ENCODE measurements around the gene GUK1.
"Not testable (repeated sequence)": the region's sequence is repeated elsewhere in the genome, so short reads cannot be mapped to it uniquely, and the experiment has no call there.

Gene GUK1

DNA sequence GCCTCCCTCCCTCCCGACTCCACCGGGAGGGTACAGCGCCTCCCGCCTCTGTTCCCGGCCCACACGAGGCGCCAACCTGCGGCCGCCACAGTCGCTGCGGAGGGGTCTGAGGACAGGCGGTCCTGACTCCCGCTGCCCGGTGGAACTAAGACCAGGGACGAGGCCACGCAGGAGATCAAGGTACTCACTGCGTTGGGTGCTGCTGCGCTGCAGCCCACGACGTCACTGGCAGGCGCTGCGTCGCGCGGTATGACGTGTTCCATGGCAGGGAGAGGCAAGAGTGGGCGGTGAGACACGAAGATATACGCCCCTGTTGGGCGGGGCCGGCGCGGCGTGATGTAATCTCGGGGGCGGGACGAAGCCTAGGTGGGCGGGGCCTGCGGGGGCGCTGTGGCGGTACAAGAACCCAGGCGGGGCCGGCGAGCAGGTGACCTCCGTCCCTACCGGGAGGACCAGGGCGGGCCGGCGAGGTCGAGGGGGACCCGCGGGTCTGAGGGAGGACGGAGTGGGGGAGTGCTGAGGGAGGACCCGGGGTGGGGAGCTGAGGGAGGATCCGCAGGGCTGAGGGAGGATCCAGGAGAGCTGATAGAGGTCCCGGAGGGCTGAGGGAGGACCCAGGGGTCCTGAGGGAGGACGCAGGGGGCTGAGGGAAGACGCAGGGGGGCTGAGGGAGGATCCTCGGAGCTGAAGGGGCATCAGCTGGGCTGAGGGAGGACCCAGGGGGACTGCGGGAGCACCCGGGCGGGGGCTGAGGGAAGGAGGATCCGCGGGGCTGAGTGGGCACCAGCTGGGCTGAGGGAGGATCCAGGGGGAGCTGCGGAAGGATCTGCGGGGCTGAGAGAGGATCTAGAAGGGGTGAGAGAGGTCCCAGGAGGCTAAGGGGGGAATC lies 30.8 kb upstream of the GUK1 start, which contains the start of gene MRPL55:
TSS of gene MRPL55 (minus strand) at position 227 of the 889 bp plus-strand sequence. CDS start 1,039 bp downstream, outside the sequence.
- Histone ChIP-seq H3K9me3 (ENCODE audit: control insufficient read depth, insufficient read depth, low read length) (no peaks in the 10 kb centered on the region), H3K9ac (ENCODE audit: low read depth, low read length) (peak within 1 kb of the TSS; percentile 82), H3K36me3 (ENCODE audit: insufficient read depth, low read length) (peaks cover 5% of the 10 kb centered on the region), H3K4me1 (ENCODE audit: insufficient read depth, low read length) (no peaks in the 10 kb centered on the region)

GRCh38 chr1:228109962-228110488 lies 30.1 kb upstream of the GUK1 start:
- Histone ChIP-seq H3K9ac (ENCODE audit: low read depth, low read length) (peak overlapping the region; percentile 82), H3K36me3 (ENCODE audit: insufficient read depth, low read length) (peaks cover 5% of the 10 kb centered on the region)

DNA sequence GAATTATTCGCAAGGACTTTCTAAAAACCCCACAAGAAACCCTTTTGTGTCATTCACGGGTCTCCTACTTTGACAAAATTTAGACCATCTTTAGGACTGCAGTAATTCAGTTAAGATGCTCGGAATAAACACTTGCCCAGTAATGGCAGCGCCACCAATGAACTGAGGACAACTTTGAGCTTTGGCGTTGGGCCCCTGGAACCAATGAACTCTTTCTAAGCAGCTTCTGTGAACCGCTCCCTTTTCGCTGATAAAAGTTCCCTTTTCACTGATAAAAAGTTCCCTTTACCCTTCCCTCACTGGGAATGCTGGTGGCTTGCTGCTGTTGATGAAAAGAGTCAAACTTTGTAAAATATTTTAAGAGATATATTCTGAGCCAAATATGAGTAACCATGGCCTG lies 29.5 kb upstream of the GUK1 start:
- no peaks in the 10 kb centered on the region for H3K4me1 ChIP-seq (ENCODE audit: insufficient read depth, low read length)
- no peaks in the 10 kb centered on the region for H3K9me3 ChIP-seq (ENCODE audit: control insufficient read depth, insufficient read depth, low read length)
- peaks cover 5% of the 10 kb centered on the region for H3K36me3 ChIP-seq (ENCODE audit: insufficient read depth, low read length)
- H3K9ac ChIP-seq (ENCODE audit: low read depth, low read length): no peak overlapping the region

More at GRCh38 chr1:228109962-228110488, 30.1 kb upstream of the GUK1 start:
- Histone ChIP-seq H3K4me1 (ENCODE audit: insufficient read depth, low read length) (no peaks in the 10 kb centered on the region), H3K9me3 (ENCODE audit: control insufficient read depth, insufficient read depth, low read length) (no peaks in the 10 kb centered on the region)

DNA sequence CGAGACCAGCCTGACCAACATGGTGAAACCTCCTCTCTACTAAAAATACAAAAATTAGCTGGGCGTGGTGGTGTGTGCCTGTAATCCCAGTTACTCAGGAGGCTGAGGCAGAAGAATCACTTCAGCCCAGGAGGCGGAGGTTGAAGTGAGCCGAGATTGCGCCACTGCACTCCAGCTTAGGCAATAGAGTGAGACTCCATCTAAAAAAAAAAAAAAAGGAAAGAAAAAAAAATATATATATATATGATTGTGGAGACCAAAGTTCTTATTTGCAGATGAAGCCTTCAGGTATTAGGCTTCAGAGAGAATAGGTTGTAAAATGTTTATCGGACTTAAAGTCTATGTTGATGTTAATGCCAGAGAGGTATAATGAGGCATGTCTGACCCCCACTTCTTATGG lies 28.8 kb upstream of the GUK1 start:
- not testable (repeated sequence) for H3K9me3 ChIP-seq (ENCODE audit: control insufficient read depth, insufficient read depth, low read length); H3K4me1 ChIP-seq (ENCODE audit: insufficient read depth, low read length); H3K9ac ChIP-seq (ENCODE audit: low read depth, low read length); H3K36me3 ChIP-seq (ENCODE audit: insufficient read depth, low read length)

- Histone ChIP-seq H3K9ac (ENCODE audit: low read depth, low read length) (no peak overlapping the region), H3K9me3 (ENCODE audit: control insufficient read depth, insufficient read depth, low read length) (peaks cover 4% of the 10 kb centered on the region; the same call in 1 of the 2 replicates), H3K4me1 (ENCODE audit: insufficient read depth, low read length) (no peaks in the 10 kb centered on the region), H3K36me3 (ENCODE audit: insufficient read depth, low read length) (no peaks in the 10 kb centered on the region; the same call in 1 of the 2 replicates)
These were observed 27.9 kb upstream of the GUK1 start for GRCh38 chr1:228112167-228112566.

DNA sequence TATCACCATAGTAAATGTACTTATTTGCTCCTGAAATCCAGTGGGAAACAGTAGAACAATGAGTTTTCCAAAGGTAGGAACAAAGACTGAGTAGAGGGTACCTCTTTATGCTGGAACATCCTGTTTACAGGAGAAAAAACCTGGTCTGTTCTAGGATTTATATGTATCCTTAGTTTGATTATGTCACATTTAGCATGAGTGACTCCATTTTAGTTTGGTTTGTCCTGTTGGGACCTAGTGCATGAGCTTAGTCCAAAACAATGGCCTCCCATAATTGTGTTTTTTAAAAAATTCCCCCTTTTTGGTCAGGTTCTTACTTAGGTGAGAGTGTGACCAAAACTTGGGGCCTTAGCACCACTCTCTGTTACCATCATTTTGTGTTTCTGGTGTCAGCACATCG lies 27.5 kb upstream of the GUK1 start:
- Histone ChIP-seq H3K36me3 (ENCODE audit: insufficient read depth, low read length) (no peaks in the 10 kb centered on the region; the same call in 1 of the 2 replicates), H3K9ac (ENCODE audit: low read depth, low read length) (no peak overlapping the region), H3K9me3 (ENCODE audit: control insufficient read depth, insufficient read depth, low read length) (peaks cover 7% of the 10 kb centered on the region; the same call in 1 of the 2 replicates), H3K4me1 (ENCODE audit: insufficient read depth, low read length) (no peaks in the 10 kb centered on the region)

DNA sequence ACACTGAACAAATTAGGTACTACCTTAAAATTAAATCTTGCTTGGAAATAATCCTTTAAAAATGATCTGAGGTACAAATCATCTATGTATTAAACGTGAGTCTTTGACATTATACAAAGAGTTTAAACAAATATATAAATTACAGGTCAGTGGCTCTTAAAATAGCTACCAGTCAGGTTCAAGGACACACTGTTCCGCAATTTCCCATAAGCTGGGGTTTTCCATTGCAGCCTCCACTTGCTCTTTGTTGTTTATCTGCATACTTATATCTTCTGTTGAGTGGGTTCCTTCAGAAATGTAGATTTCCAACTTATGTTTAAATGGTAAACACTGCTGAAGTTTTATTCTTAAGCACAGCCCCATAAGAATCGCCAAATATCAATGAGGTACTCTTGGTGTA lies 25.3 kb upstream of the GUK1 start:
- H3K9me3 ChIP-seq (ENCODE audit: control insufficient read depth, insufficient read depth, low read length): peaks cover 18% of the 10 kb centered on the region
- H3K36me3 ChIP-seq (ENCODE audit: insufficient read depth, low read length): no peaks in the 10 kb centered on the region; the same call in 1 of the 2 replicates
- no peaks in the 10 kb centered on the region for H3K4me1 ChIP-seq (ENCODE audit: insufficient read depth, low read length)
- H3K9ac ChIP-seq (ENCODE audit: low read depth, low read length): no peak overlapping the region

DNA sequence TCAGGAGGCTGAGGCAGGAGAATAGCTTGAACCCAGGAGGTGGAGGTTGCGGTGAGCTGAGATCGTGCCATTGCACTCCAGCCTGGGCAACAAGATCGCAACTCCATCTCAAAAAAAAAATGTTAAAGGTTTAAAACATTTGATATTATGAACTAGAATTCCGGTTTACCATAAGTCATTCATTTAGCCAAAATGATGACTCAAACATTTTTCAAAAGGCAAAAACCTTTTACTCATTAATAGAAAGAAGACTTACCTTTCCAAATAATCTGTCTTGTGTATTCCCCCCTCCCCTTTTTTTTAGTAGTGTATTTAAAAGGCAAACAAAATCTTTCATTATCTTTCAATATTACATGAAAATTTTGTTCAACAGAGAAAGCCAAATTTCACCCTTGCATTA lies 22.7 kb upstream of the GUK1 start:
- H3K9ac ChIP-seq (ENCODE audit: low read depth, low read length): no peak overlapping the region
- no peaks in the 10 kb centered on the region; the same call in 1 of the 2 replicates for H3K36me3 ChIP-seq (ENCODE audit: insufficient read depth, low read length)
- H3K4me1 ChIP-seq (ENCODE audit: insufficient read depth, low read length): no peaks in the 10 kb centered on the region
- peaks cover 18% of the 10 kb centered on the region for H3K9me3 ChIP-seq (ENCODE audit: control insufficient read depth, insufficient read depth, low read length)

GRCh38 chr1:228118040-228118439 lies 22.0 kb upstream of the GUK1 start:
- Histone ChIP-seq H3K36me3 (ENCODE audit: insufficient read depth, low read length) (no peaks in the 10 kb centered on the region; the same call in 1 of the 2 replicates), H3K9me3 (ENCODE audit: control insufficient read depth, insufficient read depth, low read length) (peaks cover 18% of the 10 kb centered on the region)

DNA sequence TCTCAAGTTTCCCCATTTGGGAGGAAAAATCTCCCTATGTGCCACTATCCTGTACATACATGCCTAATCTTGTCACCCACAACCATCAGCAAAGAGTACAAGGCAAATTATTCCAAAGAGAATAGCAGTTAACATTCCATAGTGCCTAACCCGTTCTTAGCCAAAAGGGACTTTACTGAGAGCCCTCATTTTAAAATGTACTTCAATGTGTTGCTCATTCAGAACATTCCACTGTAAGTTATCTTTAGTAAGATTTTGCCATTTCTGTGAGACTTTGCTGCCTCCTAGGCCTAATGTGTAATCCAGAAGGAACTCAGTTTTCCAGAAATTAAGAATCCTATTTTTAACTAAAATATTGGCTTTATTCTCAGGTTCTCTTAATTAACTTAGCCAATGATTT lies 19.7 kb upstream of the GUK1 start:
- no peaks in the 10 kb centered on the region for H3K36me3 ChIP-seq (ENCODE audit: insufficient read depth, low read length)
- peaks cover 18% of the 10 kb centered on the region for H3K9me3 ChIP-seq (ENCODE audit: control insufficient read depth, insufficient read depth, low read length)
- H3K9ac ChIP-seq (ENCODE audit: low read depth, low read length): no peak overlapping the region
- no peaks in the 10 kb centered on the region for H3K4me1 ChIP-seq (ENCODE audit: insufficient read depth, low read length)

More at GRCh38 chr1:228118040-228118439, 22.0 kb upstream of the GUK1 start:
- no peak overlapping the region for H3K9ac ChIP-seq (ENCODE audit: low read depth, low read length)
- no peaks in the 10 kb centered on the region for H3K4me1 ChIP-seq (ENCODE audit: insufficient read depth, low read length)

GRCh38 chr1:228120857-228121489 lies 19.1 kb upstream of the GUK1 start:
- H3K4me1 ChIP-seq (ENCODE audit: insufficient read depth, low read length): no peaks in the 10 kb centered on the region
- no peaks in the 10 kb centered on the region for H3K36me3 ChIP-seq (ENCODE audit: insufficient read depth, low read length)
- no peak overlapping the region for H3K9ac ChIP-seq (ENCODE audit: low read depth, low read length)
- H3K9me3 ChIP-seq (ENCODE audit: control insufficient read depth, insufficient read depth, low read length): peaks cover 18% of the 10 kb centered on the region

DNA sequence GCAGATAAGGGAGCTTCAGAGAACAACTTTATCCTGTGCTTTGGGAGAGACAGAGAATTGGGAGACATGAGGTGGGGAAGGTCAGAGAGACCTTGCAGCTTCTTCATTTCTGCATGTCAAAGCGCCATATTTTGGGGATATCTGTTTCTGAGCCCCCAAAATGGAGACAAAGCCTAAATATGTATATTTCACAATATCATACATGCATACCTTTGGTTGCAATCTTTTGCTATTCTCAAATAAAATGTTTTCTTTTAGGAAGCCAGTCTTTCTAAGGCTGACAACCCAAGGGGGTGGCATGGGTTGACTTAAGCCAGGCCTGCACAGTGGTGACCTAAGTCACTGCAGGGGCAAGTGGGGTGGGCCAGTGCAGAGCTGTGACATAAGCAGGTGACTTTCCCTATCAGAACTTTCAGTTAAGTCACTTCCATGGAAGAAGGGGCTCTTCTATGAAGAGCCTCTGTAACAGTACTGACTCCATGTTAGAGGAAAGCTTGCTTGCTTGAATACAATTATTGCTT lies 17.1 kb upstream of the GUK1 start:
- Histone ChIP-seq H3K9ac (ENCODE audit: low read depth, low read length) (no peak overlapping the region), H3K9me3 (ENCODE audit: control insufficient read depth, insufficient read depth, low read length) (peaks cover 12% of the 10 kb centered on the region; the same call in 1 of the 2 replicates), H3K36me3 (ENCODE audit: insufficient read depth, low read length) (no peaks in the 10 kb centered on the region), H3K4me1 (ENCODE audit: insufficient read depth, low read length) (no peaks in the 10 kb centered on the region)

- Histone ChIP-seq H3K9ac (ENCODE audit: low read depth, low read length) (no peak overlapping the region), H3K9me3 (ENCODE audit: control insufficient read depth, insufficient read depth, low read length) (peaks cover 7% of the 10 kb centered on the region; the same call in 1 of the 2 replicates), H3K36me3 (ENCODE audit: insufficient read depth, low read length) (no peaks in the 10 kb centered on the region), H3K4me1 (ENCODE audit: insufficient read depth, low read length) (no peaks in the 10 kb centered on the region)
These were observed 16.6 kb upstream of the GUK1 start for GRCh38 chr1:228123505-228123904.

GRCh38 chr1:228125185-228125584 lies 14.9 kb upstream of the GUK1 start:
- H3K9me3 ChIP-seq (ENCODE audit: control insufficient read depth, insufficient read depth, low read length): no peaks in the 10 kb centered on the region
- no peak overlapping the region for H3K9ac ChIP-seq (ENCODE audit: low read depth, low read length)
- H3K4me1 ChIP-seq (ENCODE audit: insufficient read depth, low read length): no peaks in the 10 kb centered on the region
- H3K36me3 ChIP-seq (ENCODE audit: insufficient read depth, low read length): no peaks in the 10 kb centered on the region
